Tibial nerve (tissue), 3 donors: ENCODE results near the gene GATA1.

Experiments
- POLR2A ChIP-seq, 2 donors: fragments of 450-650 bp; IDR thresholded peaks; one replicate each; pipeline ENCODE4 v1.6.1; 2017; ENCODE audit warnings: antibody characterized with exemption in 2 of 2, mild to moderate bottlenecking in 2 of 2, moderate library complexity in 2 of 2
- TF ChIP-seq, protein P1 (sequence below), 5 experiments: fragments of 200-600 bp in 3 of 5; fragments of 450-650 bp in 2 of 5; sonication (generic) in 3 of 5; IDR thresholded peaks; one replicate each; pipeline ENCODE4 v1.5.1; 2016 to 2019; ENCODE audit warnings: antibody characterized with exemption in 5 of 5, mild to moderate bottlenecking in 3 of 5, moderate library complexity in 2 of 5

DNA sequence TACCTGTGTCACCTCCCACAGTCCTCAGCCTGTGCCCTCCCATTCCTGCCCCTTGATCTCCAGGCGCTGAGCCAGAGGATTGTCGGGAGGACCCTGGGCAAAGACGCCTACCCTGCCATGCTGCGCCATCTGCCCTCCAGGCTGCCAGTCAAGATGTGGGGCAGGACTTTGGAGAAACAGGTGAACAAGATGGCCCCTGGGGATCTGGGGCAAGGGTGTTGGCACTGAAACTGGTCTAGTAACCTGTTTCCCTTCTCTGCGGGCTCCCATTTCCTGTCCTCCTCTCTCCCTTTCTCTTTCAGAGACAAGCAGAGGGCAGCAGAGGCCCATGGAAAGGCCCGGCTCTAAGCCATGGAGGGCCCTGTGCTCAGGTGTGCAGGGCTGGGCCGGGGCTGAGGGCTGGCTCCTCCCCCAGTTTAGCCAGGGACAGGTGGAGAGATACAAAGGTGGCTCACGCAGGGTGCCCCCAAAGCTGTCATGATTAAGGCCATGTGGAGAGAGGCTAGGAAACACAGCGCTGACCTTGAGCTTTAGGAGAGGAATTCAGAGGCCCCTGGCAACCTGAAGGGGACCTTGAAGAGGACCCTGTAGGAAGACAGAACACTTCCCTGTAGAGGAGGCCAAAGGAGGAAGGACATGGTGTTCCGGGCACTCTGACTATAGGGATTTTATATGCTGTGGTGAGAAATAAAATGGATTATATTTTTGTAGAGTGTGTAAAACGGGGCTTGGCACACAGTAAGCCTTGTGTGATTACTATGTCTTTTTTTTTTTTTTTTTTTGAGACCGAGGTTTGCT is 24.5 kb upstream of the GATA1 start, which contains the start of gene GLOD5:
- TF ChIP-seq, protein P1, sequence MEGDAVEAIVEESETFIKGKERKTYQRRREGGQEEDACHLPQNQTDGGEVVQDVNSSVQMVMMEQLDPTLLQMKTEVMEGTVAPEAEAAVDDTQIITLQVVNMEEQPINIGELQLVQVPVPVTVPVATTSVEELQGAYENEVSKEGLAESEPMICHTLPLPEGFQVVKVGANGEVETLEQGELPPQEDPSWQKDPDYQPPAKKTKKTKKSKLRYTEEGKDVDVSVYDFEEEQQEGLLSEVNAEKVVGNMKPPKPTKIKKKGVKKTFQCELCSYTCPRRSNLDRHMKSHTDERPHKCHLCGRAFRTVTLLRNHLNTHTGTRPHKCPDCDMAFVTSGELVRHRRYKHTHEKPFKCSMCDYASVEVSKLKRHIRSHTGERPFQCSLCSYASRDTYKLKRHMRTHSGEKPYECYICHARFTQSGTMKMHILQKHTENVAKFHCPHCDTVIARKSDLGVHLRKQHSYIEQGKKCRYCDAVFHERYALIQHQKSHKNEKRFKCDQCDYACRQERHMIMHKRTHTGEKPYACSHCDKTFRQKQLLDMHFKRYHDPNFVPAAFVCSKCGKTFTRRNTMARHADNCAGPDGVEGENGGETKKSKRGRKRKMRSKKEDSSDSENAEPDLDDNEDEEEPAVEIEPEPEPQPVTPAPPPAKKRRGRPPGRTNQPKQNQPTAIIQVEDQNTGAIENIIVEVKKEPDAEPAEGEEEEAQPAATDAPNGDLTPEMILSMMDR (IDR thresholded peaks at IDR 0.05) = no peak
- no peak for TF ChIP-seq POLR2A (IDR thresholded peaks at IDR 0.05)
